Subcutaneous adipose tissue (tissue), 4 donors: ENCODE measurements around the gene ZBTB14. TPM values are rescaled to one million over a fixed set of nuclear protein-coding genes. Genes with fewer than 3 reads are reported as not detected.

Source experiments
- total RNA-seq, 4 donors: library from RNA; depleted of rRNA; stranded (reverse); fragments of >200 nt; gene quantifications; one replicate each; pipeline ENCODE4 v1.1.0, GENCODE V29; 2016
- TF ChIP-seq, protein P1 (sequence below): fragments of 450-650 bp; IDR thresholded peaks from one replicate; pipeline ENCODE4 v1.5.1; 2016; ENCODE audit warnings: low read depth, mild to moderate bottlenecking, control low read depth, antibody characterized with exemption, moderate library complexity

ZBTB14 gene, protein sequence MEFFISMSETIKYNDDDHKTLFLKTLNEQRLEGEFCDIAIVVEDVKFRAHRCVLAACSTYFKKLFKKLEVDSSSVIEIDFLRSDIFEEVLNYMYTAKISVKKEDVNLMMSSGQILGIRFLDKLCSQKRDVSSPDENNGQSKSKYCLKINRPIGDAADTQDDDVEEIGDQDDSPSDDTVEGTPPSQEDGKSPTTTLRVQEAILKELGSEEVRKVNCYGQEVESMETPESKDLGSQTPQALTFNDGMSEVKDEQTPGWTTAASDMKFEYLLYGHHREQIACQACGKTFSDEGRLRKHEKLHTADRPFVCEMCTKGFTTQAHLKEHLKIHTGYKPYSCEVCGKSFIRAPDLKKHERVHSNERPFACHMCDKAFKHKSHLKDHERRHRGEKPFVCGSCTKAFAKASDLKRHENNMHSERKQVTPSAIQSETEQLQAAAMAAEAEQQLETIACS
- 10 to 100 TPM; 10.1 to 17.7 (median 15.0) TPM for total RNA-seq

DNA sequence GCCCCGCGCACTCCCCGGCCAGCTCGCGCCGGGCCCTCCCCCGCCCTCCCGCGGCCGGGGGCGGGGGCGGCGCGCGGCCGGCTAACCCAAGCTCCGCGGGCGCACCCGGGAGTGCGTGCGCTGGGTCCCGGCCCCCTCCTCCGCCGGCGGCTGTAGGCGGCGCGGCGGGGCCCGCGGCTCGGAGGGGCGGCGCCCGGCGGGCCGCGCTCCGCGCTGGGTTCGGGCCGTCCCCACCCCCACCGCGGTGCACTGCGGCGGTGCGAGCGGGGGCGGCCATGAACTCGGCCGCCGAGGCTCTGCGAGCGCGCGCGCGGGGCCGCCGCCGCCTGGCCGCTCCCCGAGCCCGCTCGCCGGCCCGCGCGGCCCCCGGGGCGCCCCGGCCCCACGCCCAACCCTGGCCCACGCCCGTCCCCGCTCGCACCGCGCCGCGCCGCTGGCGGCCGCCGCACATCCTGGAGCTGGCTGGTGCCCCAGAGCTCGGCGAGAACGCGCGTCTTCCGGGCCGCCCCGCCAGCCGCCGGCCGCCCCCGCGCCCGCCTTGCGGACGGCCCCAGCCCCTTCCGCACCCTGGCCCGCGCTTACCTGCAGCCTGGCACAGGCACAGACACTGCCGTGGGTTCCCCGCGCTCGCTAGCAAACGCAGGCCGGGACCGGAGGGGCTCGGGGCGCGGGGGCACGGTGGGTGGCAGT is at the start of gene ZBTB14:
TSS of gene ZBTB14 (minus strand) at position 496 of the 690 bp plus-strand sequence. CDS start 2,480 bp downstream, outside the sequence.
- TF ChIP-seq, protein P1, sequence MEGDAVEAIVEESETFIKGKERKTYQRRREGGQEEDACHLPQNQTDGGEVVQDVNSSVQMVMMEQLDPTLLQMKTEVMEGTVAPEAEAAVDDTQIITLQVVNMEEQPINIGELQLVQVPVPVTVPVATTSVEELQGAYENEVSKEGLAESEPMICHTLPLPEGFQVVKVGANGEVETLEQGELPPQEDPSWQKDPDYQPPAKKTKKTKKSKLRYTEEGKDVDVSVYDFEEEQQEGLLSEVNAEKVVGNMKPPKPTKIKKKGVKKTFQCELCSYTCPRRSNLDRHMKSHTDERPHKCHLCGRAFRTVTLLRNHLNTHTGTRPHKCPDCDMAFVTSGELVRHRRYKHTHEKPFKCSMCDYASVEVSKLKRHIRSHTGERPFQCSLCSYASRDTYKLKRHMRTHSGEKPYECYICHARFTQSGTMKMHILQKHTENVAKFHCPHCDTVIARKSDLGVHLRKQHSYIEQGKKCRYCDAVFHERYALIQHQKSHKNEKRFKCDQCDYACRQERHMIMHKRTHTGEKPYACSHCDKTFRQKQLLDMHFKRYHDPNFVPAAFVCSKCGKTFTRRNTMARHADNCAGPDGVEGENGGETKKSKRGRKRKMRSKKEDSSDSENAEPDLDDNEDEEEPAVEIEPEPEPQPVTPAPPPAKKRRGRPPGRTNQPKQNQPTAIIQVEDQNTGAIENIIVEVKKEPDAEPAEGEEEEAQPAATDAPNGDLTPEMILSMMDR, result no peak

- TF ChIP-seq, protein P1, result no peak
Observed at GRCh38 chr18:5339202-5339834, 43.8 kb upstream of the ZBTB14 start.

GRCh38 chr18:5334456-5335075 is 39.0 kb upstream of the ZBTB14 start:
- TF ChIP-seq, protein P1, result no peak

DNA sequence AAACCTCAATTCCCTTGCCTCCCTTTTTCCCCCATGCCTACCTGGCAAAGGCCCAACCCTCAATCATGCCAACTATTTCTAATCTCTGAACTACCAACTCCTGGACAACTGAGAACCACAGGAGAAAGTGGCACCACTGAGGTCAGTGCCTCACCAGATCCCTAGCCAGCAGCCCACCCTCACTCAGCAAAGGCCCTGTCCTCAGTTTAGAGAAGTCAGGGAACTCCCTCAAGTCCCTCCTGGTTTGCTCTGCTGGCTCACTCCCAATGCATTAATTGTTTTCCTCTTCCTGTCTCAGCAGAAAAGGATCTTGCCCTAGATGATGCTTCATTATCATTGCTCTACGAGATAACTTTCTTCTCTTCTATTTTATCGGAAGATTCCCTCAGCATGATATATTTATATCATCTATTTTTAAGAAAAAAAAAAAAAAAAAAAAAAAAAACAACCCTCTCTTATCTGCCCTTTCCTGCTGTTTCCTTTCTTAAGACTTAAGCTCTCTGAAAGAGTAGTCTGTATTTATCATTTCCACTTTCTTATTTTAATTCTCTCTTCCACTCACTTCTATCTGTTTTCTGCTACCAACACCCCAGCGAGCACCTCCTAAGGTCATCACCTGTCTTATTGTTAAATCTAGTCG is 22.7 kb upstream of the ZBTB14 start:
- TF ChIP-seq, protein P1, result no peak

DNA sequence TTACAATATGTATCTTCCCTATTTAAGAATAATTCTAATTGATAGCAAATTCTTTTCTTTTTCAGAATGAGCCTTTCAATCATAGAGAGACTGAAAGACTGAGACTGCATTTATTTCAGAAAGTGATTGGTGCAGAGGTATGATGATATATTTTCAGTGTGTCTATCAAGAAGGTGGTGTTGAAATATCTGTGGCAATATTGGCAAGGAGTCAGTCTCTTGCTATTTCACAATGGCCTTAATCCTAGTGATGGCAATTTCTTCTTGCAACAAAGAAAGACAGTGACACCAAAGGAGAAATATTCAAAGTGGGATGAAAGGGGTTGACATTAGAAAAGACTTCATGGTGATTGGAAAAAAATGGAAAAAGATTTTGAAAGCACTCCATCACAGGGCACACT is 21.7 kb upstream of the ZBTB14 start:
- TF ChIP-seq, protein P1, result no peak

DNA sequence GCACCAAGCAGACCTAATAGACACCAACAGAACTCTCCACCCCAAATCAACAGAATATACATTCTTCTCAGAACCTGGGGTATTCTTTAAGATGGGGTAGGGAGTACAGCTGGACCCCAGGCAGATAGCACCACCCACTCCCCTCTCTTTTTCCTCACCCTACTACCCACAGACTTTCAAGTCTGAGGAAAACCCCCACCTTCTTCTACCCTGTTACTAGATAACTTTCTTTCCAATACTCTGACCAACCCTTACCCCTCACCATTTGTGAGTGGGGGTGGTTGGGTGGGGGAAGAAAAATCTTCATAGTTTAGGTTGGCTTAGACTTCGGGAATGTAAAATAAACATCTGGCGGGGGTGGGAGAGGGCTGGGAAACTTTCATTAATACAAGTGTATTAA is 20.3 kb upstream of the ZBTB14 start:
- TF ChIP-seq, protein P1, result no peak
